K562 (cell line): Measurements from ENCODE around the gene GMDS. TPM values are rescaled to one million over a fixed set of nuclear protein-coding genes. Genes with fewer than 3 reads are reported as not detected.

ENCODE experiments used
- ATAC-seq: fragments of 200-7000 bp; cut with Tn5 transposase; 3 replicates; pipeline ENCODE4 v1.9.1; 2020; ENCODE audit warnings: moderate library complexity
- BruUV-seq: library from RNA; stranded (reverse); fragments of 400-500 nt; replicated peaks from 2 replicates; lab custom pipeline; 2021; lab: Mats Ljungman, UMichigan
- CTCF ChIA-PET: fragments of 300-600 bp; formaldehyde crosslinking; extraction: SDS; loops from one replicate; lab custom pipeline; 2021; ENCODE audit warnings: low intra/inter-chr PET ratio; lab: Yijun Ruan, JAX
- POLR2A ChIA-PET: fragments of 300-600, 350-650 bp; sonication (Branson Sonifier 250); formaldehyde crosslinking; extraction: SDS; loops from one replicate; lab custom pipeline; 2021; ENCODE audit warnings: antibody characterized with exemption, inconsistent platforms; lab: Yijun Ruan, JAX
- DNase-seq, 4 experiments: peaks; one replicate each; pipeline versions ENCODE4 v3.0.0 to v3.0.0-alpha.2; 2011 to 2018; ENCODE audit warnings: low spot score in 3 of 4, mixed read lengths in 3 of 4; ENCODE audit errors: extremely low read depth in 1 of 4
- FAIRE-seq: peaks from 2 replicates; lab custom pipeline; 2011; peaks lifted over from hg19 to GRCh38; lab: Jason Lieb, UNC
- H2AFZ ChIP-seq: 2 replicates; pipeline ENCODE4 v1.6.0; 2011; ENCODE audit warnings: low read depth, low read length, control low read depth, inconsistent platforms
- H3K27ac ChIP-seq: fragments of 200-600 bp; 3 replicates; pipeline ENCODE4 v1.8.0; 2011; ENCODE audit warnings: low read depth, mild to moderate bottlenecking, control low read depth, inconsistent platforms, low read length, moderate library complexity, mixed read lengths; ENCODE audit errors: extremely low read depth
- H3K27me3 ChIP-seq, 2 experiments: fragments of 300-600 bp in 1 of 2; 2 replicates in 1 of 2; 3 replicates in 1 of 2; pipeline versions ENCODE4 v1.6.0 to v1.8.0; 2011; ENCODE audit warnings: inconsistent platforms in 2 of 2, low read length in 2 of 2, mild to moderate bottlenecking in 1 of 2, mixed read lengths in 1 of 2, moderate library complexity in 1 of 2; ENCODE audit not compliant: control insufficient read depth in 2 of 2, insufficient read depth in 2 of 2
- H3K36me3 ChIP-seq: fragments of 300-600 bp; 3 replicates; pipeline ENCODE4 v1.8.0; 2011; ENCODE audit warnings: mild to moderate bottlenecking, low read length, inconsistent platforms; ENCODE audit not compliant: control insufficient read depth, insufficient read depth
- H3K4me1 ChIP-seq, 2 experiments: fragments of 200-600 bp in 1 of 2; replicated peaks in 1 of 2; 2 replicates in 1 of 2; 3 replicates in 1 of 2; pipeline versions ENCODE4 v1.5.1 to v1.8.0; 2011; ENCODE audit warnings: inconsistent platforms in 2 of 2, low read length in 2 of 2, mild to moderate bottlenecking in 1 of 2, mixed read lengths in 1 of 2, moderate library complexity in 1 of 2; ENCODE audit not compliant: control insufficient read depth in 2 of 2, insufficient read depth in 2 of 2
- H3K4me2 ChIP-seq: 2 replicates; pipeline ENCODE4 v1.6.1; 2011; ENCODE audit warnings: low read length, control low read depth, inconsistent platforms, mixed read lengths; ENCODE audit not compliant: insufficient read depth
- H3K4me3 ChIP-seq: fragments of 200-600 bp; sonication (generic), shearing (Covaris generic); 2 replicates; pipeline ENCODE4 v1.5.1; 2016; ENCODE audit warnings: control low read depth, inconsistent platforms
- H3K79me2 ChIP-seq: fragments of 200-600 bp; 3 replicates; pipeline ENCODE4 v1.8.0; 2011; ENCODE audit warnings: low read length, inconsistent platforms; ENCODE audit not compliant: control insufficient read depth, insufficient read depth
- H3K9ac ChIP-seq, 2 experiments: 2 replicates each; pipeline versions ENCODE4 v1.6.0 to v1.6.1; 2011; ENCODE audit warnings: low read depth in 2 of 2, low read length in 2 of 2, control low read depth in 1 of 2, inconsistent platforms in 1 of 2, mild to moderate bottlenecking in 1 of 2, mixed read lengths in 1 of 2; ENCODE audit not compliant: insufficient read depth in 1 of 2
- H3K9me1 ChIP-seq: one replicate; pipeline ENCODE4 v1.6.0; 2011; ENCODE audit warnings: inconsistent platforms, mild to moderate bottlenecking, low read length, moderate library complexity; ENCODE audit not compliant: control insufficient read depth, insufficient read depth
- H3K9me3 ChIP-seq: replicated peaks from 2 replicates; pipeline ENCODE4 v1.5.1; 2011; ENCODE audit warnings: low read depth, low read length, inconsistent platforms; ENCODE audit not compliant: control insufficient read depth, insufficient read depth
- H4K20me1 ChIP-seq: replicated peaks from 2 replicates; pipeline ENCODE4 v1.6.1; 2011; ENCODE audit warnings: low read length, inconsistent platforms, mixed read lengths; ENCODE audit not compliant: control insufficient read depth, insufficient read depth
- ATF1 ChIP-seq, 2 experiments: fragments of 450-650 bp in 1 of 2; IDR thresholded peaks; 2 replicates each; pipeline ENCODE4 v1.6.1; 2016; ENCODE audit warnings: missing compliant biosample characterization in 1 of 2, missing genetic modification characterization in 1 of 2
- BRD4 ChIP-seq: fragments of 200-600 bp; sonication (generic); IDR thresholded peaks from 2 replicates; pipeline ENCODE4 v1.6.1; 2017; ENCODE audit warnings: inconsistent platforms
- ILK ChIP-seq: fragments of 450-650 bp; IDR thresholded peaks from 2 replicates; pipeline ENCODE4 v1.6.1; 2016; ENCODE audit warnings: missing genetic modification characterization, low read depth, mild to moderate bottlenecking, missing compliant biosample characterization, moderate library complexity, borderline replicate concordance
- MEIS2 ChIP-seq: fragments of 450-650 bp; IDR thresholded peaks from 2 replicates; pipeline ENCODE4 v1.6.1; 2014; ENCODE audit warnings: mild to moderate bottlenecking; ENCODE audit not compliant: partially characterized antibody
- RBBP5 ChIP-seq: fragments of 200-600 bp; sonication (generic); IDR thresholded peaks from 2 replicates; pipeline ENCODE4 v1.6.1; 2012; ENCODE audit warnings: borderline replicate concordance, mild to moderate bottlenecking, low read length, control low read depth, inconsistent platforms; ENCODE audit not compliant: insufficient read depth, poor library complexity, severe bottlenecking
- U2AF2 ChIP-seq: fragments of 200-400 bp; formaldehyde crosslinking; optimal IDR thresholded peaks from 2 replicates; pipeline ENCODE3; 2017; ENCODE audit warnings: low read depth, mild to moderate bottlenecking, low read length
- WGBS: fragments of 100-300 bp; shearing (Covaris generic); methylation state at CpG from one replicate; pipeline ENCODE4 v1.1.6; 2016; ENCODE audit warnings: low coverage, mixed read lengths; ENCODE audit not compliant: insufficient coverage; ENCODE audit errors: missing lambda C conversion rate; 5-methylcytosine and 5-hydroxymethylcytosine counted together
- in situ Hi-C: fragments of 300-500 bp; cut with MboI; formaldehyde crosslinking; loops from 4 replicates; pipeline ENCODE4 v1.15.0; 2018; ENCODE audit warnings: inconsistent platforms, mixed read lengths
- intact Hi-C: fragments of 100-400 bp; cut with micrococcal nuclease; formaldehyde crosslinking; loops from 2 replicates; pipeline ENCODE4 v1.14.2; 2022
- polyA plus RNA-seq, 8 experiments: library from polyadenylated mRNA; depleted of rRNA in 4 of 8; stranded (reverse) in 5 of 8; unstranded in 3 of 8; fragments of >200 nt; fragmentation: Nextera tagmentation in 2 of 8; fragmentation: Illumina TruSeq in 1 of 8; extraction: Ambion mirVana in 2 of 8; extraction: Trizol in 1 of 8; gene quantifications; 2 replicates each; pipeline versions ENCODE4 v1.2.1 to v1.2.3, GENCODE V29; 2011 to 2014; ENCODE audit warnings: inconsistent platforms in 1 of 8, missing spikeins in 1 of 8
- total RNA-seq, 7 experiments: library from RNA; depleted of rRNA in 6 of 7; stranded (reverse); fragments of >200 nt in 6 of 7; fragmentation: Illumina TruSeq in 2 of 7; extraction: Trizol in 2 of 7; gene quantifications; 2 replicates each; pipeline versions ENCODE4 v1.2.1 to v1.2.3, GENCODE V29; 2011 to 2021; ENCODE audit warnings: low replicate concordance in 1 of 7

GMDS gene
- total and polyA plus RNA-seq, 9 of the 15 experiments (the other 6 are each of a cell fraction or from before 2014, with no cell fraction given), result 0.48 to 31.8 (median 13.4) TPM

DNA sequence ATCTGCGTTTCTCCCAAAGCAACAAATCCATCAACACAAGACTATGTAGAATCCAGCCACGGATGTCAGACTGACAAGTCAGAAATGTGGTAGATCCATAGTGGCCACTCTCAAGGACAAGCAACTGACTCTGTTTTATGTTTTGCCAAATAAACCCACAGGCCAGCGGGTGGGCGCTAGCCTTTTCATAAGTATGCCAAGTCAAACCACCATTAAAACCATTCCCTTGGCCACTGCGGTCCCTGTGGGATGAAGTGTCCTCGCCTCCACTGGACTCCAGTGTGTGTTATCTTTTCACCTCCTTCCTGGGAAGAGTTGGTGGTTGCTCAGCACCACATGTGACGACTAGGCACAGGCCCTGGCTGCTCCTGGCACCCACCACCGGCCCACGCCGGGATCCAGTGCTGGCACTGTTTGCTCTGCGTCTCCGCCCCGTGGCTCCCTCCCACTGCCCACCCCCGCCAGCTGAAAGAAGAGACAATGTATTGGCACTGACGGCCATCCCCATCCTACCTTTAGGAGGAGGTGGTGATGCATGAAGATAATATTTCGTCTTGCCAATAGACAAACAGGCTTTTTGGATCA is 532.3 kb downstream of the GMDS start:
- H3K27me3 ChIP-seq, result peaks cover 13 to 31% of the 10 kb centered on the region in 2 experiments
- H3K4me3 ChIP-seq, result no peak overlapping the region
- H3K9me1 ChIP-seq, result no peaks in the 10 kb centered on the region
- CTCF ChIA-PET, result no interaction called here
- no peak overlapping the region for H3K27ac ChIP-seq
- DNase-seq, result no peak
- in situ Hi-C loops, result no loop called here
- H3K4me1 ChIP-seq, result no peaks in the 10 kb centered on the region
- no peak overlapping the region for H3K9ac ChIP-seq
- no peak overlapping the region for H2AFZ ChIP-seq
- no peaks in the 10 kb centered on the region for H3K79me2 ChIP-seq
- H4K20me1 ChIP-seq, result peaks cover 3% of the 10 kb centered on the region
- TF ChIP-seq U2AF2, result no peak
- TF ChIP-seq MEIS2, result peak; percentile 20
- POLR2A ChIA-PET, result no interaction called here
- H3K36me3 ChIP-seq, result no peaks in the 10 kb centered on the region
- no TSS peak for BruUV-seq
- 17% methylated on average over 16 of the region's 16 CpGs for WGBS
- ATAC-seq, result no peak
- no peaks in the 10 kb centered on the region for H3K9me3 ChIP-seq
- intact Hi-C loops, result no loop called here
- no peak for FAIRE-seq
- H3K4me2 ChIP-seq, result no peak overlapping the region

GRCh38 chr6:1712451-1712850 is 533.0 kb downstream of the GMDS start:
- no peaks in the 10 kb centered on the region for H3K9me1 ChIP-seq
- H3K9me3 ChIP-seq, result no peaks in the 10 kb centered on the region
- 8% methylated on average over 3 of the region's 3 CpGs for WGBS
- no TSS peak for BruUV-seq
- no peak overlapping the region for H3K9ac ChIP-seq
- FAIRE-seq (no peak), ATAC-seq (no peak), DNase-seq (no peak)
- H3K27ac ChIP-seq, result no peak overlapping the region
- no peak overlapping the region for H2AFZ ChIP-seq
- in situ Hi-C loops (no loop called here), intact Hi-C loops (no loop called here)
- no peak overlapping the region for H3K4me3 ChIP-seq
- no peaks in the 10 kb centered on the region for H3K36me3 ChIP-seq
- ChIA-PET POLR2A (interaction anchor here (1.1 kb wide), 1 partner anchor 9 kb away, joined by 4 read pairs; no protein-coding TSS in a partner anchor), CTCF (no interaction called here)
- peaks cover 13 to 28% of the 10 kb centered on the region in 2 experiments for H3K27me3 ChIP-seq
- no peaks in the 10 kb centered on the region for H3K79me2 ChIP-seq
- peaks cover 3% of the 10 kb centered on the region for H4K20me1 ChIP-seq
- no peak overlapping the region for H3K4me2 ChIP-seq
- no peaks in the 10 kb centered on the region for H3K4me1 ChIP-seq
- TF ChIP-seq ILK (tag), result no peak
- TF ChIP-seq ATF1 (CRISPR knock-in tag; IDR thresholded peaks at IDR 0.05), result no peak
- no peak for TF ChIP-seq ATF1 (tag; IDR thresholded peaks at IDR 0.05)
- TF ChIP-seq RBBP5, result no peak
- TF ChIP-seq BRD4, result no peak
